ENCODE measurements around the gene PI16.

Gene PI16

DNA sequence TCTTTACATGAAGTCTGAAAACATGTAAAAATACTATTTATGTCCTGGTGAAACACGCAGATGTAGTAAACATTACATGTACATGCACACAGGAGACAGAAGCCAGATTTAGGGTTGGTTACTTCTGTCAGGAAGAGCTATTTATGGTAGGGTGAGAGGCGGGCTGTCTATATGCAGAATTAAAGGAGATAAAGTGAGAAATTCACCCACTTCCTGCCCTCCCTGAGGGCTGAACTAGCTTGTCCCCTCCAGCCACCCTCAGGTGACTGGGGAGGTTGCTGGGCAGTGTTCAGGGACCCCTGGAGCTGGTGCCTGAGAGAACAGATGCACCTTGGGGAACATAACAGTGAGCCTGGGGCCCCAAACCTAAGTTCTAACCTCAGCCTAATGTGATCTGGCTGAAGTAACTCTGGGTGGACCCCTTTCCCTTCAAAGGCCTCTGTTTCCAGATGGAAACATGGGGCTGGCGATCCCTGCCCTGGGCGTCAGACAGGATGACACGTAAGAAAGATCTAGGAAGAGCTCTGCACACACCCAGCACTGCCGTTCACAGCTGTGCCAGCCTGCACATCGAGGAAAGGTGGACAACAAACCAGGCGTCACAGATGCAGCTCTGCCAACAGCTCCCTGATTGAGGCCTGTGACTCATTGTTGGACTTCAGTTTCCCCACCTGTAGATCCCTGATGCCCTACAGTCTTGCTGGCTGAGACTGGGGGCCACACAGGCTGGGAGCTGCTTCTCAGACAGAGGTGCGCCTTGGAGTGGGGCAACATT is 1.3 kb downstream of the PI16 start:
- TF ChIP-seq, protein P1, sequence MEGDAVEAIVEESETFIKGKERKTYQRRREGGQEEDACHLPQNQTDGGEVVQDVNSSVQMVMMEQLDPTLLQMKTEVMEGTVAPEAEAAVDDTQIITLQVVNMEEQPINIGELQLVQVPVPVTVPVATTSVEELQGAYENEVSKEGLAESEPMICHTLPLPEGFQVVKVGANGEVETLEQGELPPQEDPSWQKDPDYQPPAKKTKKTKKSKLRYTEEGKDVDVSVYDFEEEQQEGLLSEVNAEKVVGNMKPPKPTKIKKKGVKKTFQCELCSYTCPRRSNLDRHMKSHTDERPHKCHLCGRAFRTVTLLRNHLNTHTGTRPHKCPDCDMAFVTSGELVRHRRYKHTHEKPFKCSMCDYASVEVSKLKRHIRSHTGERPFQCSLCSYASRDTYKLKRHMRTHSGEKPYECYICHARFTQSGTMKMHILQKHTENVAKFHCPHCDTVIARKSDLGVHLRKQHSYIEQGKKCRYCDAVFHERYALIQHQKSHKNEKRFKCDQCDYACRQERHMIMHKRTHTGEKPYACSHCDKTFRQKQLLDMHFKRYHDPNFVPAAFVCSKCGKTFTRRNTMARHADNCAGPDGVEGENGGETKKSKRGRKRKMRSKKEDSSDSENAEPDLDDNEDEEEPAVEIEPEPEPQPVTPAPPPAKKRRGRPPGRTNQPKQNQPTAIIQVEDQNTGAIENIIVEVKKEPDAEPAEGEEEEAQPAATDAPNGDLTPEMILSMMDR (IDR thresholded peaks at IDR 0.05), result no peak

DNA sequence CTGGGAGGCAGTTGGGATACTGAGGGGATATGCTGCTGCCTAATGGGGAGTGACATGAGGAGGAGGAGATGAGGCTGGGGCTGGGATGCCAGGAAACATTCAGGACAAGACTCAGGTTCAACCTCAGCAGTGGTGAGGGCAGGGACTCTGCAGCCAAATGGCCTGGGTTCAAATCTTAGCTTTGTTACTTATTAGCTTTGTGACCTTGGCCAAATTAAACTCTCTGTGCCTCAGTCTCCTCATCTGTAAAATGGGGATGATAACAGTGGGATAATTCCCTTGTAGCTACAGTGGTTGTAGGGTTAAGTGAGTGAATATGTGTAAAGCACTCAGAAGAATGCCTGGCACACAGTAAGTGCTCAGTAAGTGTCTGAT is 1.9 kb downstream of the PI16 start:
- TF ChIP-seq, protein P1 (IDR thresholded peaks at IDR 0.05), result no peak

DNA sequence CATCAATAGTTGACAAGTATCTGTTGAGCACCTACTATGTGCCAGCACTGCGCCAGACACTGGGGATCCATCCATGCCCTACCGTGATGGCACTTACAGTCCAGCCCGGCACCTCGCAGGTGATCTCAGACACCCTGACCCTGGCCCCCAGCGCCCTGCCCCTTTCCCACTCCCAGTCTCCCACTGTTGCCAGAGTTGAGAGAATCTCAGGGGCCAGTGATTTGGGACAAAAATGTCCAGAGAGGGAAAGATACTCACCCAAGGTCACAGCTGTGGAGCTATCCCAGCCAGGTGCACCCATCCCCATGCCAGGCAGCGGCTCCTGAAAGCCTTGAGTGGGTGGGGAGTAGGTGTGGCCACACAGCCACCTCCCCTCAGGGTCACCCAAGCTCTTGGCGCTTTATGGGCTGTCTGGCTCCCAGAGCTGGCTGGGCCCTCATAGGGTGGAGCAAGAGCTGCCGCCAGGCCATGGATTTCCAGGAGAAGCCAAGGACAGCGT is 3.3 kb downstream of the PI16 start:
- TF ChIP-seq, protein P1 (IDR thresholded peaks at IDR 0.05), result no peak

DNA sequence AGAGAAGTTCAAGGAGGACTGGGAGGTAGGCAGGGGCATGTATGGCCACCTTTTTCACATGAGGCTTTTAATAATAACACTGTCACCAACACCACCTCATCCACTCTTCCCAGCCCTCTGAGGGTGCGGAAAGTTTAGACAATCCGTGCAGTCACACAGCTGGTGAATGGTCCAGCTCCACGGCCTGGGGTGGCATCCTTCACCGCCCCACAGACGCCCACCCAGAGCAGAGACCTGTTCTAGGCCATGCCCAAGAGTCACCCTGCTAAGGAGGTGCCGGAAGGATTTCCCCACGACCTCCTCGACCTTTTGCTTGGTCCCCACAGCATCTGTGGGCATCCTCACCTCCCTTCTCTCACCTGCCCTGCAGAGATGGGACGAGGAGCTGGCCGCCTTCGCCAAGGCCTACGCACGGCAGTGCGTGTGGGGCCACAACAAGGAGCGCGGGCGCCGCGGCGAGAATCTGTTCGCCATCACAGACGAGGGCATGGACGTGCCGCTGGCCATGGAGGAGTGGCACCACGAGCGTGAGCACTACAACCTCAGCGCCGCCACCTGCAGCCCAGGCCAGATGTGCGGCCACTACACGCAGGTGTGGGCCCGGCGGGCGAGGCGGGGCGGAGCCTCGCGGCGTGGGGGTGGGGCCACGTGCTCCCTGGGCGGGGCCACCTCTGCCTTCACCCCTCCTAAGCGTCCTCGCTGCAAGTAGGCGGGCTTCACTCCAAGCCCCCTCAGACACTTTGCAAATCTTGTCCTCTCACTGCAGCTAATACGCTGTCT is 4.4 kb downstream of the PI16 start:
- TF ChIP-seq, protein P1 (IDR thresholded peaks at IDR 0.05), result no peak

DNA sequence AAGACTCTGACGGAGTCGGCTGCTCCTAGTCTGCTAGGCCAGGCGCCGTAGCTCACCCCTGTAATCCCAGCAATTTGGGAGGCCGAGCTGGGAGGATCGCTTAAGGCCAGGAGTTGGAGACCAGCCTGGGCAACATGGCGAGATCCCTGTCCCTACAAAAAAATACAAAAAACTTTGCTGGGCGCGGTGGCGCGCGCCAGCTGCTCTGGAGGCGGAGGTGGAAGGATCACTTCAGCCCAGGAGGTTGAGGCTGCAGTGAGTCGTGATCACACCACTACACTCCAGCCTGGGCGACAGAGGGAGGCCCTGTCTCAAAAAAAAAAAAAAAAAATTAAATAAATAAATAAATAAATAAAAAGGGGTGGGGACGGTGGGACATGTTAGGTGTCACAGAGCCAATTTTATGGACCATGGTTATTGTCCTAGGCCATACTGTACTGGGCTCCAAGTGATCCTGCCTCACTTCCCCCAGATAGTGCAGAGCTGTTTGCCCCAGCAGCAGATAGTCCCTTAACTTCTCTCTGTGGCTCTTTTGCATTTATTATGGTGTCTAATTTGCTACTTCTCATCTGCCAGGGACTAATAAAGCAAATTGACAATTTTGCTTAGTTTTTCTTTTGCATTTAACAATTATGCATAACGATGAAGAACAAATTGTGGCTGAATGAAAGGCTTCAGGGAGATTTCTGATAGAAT is 5.2 kb downstream of the PI16 start:
- TF ChIP-seq, protein P1 (IDR thresholded peaks at IDR 0.05), result no peak

DNA sequence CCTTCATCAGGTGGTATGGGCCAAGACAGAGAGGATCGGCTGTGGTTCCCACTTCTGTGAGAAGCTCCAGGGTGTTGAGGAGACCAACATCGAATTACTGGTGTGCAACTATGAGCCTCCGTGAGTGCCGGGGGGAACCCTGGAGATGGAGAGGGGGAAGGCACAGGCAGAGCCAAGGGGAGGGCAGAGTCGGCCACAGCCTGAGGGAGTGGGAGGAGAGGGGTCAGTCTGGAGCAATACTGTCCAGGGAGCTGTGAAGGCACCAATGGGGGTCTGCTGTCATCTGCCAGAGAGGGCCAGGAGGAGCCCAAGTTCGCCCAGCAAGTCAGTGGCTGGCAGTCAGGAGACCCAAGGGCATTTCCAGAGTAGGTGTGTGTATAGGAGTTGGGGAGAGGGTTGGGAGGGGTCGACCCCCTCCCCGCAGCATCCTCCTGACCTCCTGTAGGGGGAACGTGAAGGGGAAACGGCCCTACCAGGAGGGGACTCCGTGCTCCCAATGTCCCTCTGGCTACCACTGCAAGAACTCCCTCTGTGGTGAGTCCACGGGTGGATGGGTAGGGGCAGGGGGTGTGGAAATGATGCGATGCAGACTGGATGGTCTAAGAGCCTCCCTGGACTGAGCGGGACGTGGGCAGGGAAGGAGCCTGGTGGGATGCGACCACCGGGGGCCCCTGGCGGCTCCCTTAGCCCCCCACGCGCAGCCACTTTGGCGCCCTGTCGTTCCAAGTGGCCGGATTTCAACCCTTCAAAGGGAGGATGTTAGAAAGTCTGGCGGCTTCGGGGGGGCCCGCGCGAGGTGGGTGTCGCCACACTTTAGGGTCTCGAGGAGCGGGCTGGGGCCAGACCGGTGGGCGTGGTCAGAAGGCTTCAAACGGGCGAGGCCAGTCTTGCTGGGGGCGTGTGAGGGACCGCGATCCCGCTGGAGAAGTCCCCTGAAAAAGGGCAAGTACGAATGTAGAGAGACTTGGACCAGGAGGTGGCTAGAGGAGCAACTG is 7.2 kb downstream of the PI16 start:
- TF ChIP-seq, protein P1 (IDR thresholded peaks at IDR 0.05), result no peak

All from LNCAP (cell line).